HG02973 (cell line): ENCODE measurements around the gene XPO5.

ENCODE experiments used
- ATAC-seq: cut with Tn5 transposase; IDR thresholded peaks from one replicate; pipeline ENCODE4 v1.9.1; 2021; ENCODE audit warnings: moderate library complexity; ENCODE audit not compliant: unreplicated experiment

Gene XPO5

DNA sequence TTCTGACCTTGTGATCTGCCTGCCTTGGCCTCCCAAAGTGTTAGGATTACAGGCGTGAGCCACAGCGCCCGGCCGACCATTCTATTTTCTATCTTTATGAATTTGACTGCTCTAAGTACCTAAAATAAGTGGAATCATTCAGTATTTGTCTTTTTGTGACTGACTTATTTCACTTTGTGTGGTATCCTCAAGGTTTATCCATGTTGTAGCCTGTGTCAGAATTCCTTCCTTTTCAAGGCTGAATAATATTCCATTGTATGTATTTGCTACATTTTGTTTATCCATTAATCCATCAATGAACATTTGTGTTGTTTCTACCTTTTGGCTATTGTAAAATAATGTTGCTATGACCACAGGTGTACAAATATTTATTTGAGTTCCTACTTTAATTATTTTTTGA is 103.3 kb downstream of the XPO5 start:
- ATAC-seq = no peak
